Stimulated activated CD8-positive, alpha-beta memory T cell treated with anti-CD3 and anti-CD28 coated beads, Interleukin-7, amount 100 ng/mL, for 24 hours (primary cell): ENCODE data around the gene GPS1.

Experiments
- DNase-seq: peaks from one replicate; pipeline ENCODE4 v3.0.0-alpha.2; 2020; ENCODE audit warnings: low read depth

GPS1 gene

DNA sequence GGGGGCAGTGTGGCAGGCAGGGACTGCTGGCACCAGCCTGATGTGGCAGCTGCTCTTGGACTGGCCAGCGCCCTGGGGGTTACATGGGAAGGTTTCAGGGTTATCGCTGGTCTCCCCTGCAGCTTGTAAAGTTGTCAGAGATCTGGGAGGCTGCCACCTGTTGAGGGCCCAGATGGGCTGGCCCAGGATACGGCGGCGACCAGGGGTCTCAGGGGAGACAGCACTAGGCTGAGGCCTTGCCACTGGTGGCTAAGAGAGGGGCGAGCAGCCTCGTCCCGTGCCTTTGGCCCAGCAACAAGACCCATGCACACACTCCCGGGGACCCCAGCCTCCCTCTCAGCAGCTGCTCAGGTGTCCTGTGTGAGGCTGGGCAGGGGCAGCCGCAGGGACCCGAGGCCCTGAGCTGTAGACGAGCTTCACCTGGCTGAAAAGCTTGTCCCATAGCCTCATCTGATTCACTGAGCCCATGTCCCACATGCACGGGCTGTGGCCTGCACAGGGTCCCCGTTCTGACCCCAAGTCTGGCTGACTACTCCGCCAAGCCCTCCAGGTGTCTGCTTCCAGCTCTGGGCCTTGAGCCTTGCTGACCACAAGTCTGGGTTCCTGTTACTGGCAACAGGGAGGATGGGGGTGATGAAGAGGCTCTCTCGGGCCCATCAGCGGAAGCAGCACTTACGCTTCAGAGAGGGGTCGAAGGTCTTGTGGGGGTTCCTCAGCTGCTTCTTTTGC is 7.7 kb downstream of the GPS1 start:
- no peak for DNase-seq

DNA sequence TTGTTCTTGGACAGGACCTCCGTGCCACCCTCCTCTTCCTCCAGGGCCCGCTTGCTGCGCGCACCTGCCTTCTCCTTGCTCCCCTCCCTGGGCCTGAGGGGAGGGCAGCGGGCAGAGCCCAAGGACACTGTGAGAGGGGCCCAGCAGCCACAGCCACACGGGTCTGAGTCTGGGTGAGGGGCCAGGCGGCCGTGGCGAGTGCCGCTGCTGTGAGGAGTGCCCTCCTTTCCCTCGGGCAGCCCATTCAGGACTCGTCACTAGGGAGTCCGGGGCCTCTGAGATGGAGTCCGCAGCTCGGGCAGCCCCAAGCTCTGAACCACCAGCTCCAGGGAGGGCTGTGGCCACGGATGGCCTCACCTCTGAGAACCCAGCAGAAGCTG is 8.3 kb downstream of the GPS1 start:
- no peak for DNase-seq

DNA sequence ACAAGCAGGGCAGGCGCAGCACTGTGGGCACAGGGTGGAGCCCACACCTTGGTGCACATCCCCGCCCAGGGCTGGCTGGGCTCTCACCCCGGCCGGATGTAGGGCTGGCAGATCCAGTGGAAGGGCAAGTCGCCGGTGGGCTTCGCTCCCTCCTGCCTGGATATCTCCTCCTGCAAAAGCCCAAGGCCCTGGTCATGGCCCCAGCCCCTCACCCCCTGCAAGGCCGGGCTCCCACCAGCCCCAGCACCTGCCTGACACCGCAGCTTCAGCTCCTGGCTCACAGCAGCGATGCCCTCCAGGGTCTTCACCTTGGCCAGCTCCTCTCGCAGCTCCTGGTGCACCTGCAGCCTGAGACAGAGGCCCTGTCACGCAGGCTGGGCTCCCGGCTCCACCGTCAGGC is 8.9 kb downstream of the GPS1 start:
- no peak for DNase-seq

DNA sequence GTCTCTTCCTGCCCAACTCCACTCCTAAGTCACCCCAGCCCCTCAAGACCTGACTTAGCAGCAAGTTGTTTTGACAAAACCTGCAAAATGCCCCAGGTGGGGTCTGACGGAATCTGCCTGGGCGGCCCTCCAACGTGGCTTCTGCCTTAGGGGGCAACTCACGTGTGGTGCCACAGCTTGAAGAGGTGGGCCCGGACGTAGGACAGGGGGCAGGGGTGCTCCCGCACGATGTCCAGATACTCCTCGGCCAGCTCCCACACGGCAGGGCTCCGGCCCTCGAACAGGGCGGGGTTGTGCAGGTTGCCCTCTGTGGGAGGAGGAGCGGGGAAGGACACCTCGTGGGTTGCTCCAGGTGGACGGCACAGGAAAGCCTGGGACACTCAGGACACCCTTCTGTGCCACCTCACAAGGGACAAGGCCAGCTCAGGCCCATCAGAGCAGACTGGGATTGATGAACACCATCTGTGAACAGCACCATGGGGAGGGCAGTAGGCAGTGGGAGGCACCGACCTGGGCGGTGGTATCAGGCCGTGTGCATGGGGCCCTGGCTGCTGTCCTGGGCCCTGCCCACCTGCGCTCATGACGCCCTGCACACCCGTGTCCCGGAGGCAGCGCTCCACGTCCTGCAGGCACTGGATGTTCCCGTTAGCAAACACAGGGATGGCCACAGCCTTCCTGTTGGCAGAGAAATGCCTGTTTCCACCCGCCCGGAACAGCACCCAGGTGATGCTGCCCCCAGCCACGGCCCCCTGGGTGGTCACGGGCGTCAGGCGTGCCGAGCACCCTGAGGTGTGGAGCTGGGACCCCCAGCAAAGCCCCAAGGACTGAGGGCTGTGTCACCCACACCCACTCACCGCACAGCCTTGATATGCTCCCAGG is 9.6 kb downstream of the GPS1 start:
- no peak for DNase-seq

DNA sequence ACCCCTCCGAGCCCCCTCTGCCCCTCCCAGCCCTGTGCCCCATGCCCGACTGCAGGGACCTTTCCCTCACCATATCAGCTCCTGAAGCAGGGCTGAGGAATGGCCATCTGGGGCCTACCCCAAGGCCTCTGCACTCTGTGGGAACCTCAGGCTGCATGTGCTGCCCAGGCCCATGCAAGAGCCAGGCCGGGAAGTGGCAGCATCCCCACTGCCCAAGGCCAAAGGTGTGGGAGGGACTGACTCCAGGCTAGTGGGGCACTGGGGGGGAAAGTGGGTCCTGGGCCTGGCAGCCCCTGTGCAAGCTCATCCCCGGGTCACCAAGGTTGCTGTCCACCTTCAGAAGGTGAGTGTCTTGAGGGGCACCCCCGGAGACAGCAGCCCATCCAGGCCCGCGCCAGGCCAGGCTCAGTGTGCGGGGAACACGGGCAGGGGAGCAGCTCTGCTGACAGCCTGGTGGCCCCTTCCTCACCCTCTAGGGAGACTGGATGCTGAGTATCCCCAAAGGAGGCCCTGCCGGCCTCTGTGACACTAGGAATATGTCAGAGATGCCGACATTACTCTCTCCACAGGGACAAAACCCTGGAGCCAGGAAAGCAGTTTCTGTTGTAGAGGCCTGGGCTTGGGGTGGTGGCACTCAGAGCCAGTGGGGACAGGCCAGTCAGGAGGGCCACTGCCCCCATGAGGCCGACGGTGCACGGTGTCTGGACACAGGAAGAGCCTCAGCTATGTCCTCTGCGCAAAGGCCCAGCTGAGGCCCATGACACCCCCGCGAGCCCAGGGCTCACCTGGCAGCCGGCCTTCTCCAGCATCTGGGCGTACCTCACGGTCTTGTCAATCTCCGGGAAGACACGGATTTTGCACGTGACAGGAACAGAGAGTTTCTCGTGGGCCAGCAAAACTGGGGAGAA is 10.6 kb downstream of the GPS1 start:
- no peak for DNase-seq

DNA sequence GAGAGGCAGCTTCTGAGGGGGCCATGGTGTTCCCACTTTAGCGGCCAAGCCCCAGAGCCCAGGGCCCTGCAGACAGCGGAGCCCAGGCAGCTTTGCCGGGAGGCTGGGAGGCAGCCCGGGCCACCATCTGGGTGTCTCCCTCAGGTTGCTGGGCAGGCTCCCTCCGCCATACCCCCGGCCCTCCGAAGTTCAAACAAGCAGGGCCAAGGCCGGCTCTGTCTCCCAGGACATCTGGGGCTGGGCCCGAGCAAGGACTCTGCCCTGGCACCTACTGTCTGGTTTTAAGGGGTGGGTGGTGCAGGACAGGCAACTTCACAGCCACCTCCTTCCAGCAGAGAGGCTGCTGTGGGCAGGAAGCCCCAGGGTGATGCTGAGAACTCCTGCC is 11.3 kb downstream of the GPS1 start:
- no peak for DNase-seq

DNA sequence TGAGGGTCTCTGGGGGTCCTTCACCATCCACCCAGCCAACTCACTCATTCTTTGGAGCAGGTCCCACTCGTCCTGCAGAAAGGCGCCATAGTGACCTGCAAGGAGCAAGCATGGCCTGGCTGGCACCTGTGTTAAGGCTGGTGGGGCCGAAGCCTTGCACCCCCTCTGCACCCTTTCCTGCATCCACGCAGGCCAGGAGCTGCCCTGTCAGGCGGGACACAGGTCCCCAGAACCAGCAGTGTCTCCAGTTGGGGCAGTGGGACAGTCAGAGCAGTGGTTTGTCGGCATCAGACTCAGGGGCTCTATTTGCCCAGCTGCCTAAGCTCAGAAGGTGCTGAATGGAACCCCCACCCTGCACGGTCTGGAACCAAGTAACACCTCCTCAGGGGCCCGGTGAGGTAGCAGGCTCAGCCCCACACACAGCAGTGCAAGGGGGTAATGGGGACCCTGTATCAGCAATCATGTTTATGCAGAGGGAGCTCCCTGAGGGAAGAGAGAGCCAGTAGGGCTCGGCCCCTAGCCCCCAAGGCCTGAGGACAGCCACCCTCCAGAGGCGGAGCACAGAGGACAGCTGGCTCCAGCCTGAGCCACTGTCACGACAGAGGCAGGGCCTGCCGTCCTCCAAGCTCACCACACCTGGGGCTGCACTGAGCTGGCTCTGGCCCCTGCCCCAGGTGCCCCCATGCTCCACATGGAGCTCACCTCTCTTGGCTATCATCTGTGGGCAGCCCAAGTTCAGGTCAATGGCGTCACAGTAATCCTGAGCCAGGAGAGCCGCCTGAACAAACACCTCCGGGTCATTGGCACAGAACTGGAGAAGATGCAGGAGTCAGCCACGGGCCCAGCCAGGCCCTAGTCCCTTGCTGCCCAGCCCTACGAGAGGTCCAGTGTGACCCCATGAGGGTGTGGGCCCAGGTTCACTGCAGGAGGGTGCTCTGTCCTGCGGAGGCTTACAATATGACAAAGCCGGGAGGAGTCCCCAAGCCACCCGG is 12.0 kb downstream of the GPS1 start:
- DNase-seq, result no peak

DNA sequence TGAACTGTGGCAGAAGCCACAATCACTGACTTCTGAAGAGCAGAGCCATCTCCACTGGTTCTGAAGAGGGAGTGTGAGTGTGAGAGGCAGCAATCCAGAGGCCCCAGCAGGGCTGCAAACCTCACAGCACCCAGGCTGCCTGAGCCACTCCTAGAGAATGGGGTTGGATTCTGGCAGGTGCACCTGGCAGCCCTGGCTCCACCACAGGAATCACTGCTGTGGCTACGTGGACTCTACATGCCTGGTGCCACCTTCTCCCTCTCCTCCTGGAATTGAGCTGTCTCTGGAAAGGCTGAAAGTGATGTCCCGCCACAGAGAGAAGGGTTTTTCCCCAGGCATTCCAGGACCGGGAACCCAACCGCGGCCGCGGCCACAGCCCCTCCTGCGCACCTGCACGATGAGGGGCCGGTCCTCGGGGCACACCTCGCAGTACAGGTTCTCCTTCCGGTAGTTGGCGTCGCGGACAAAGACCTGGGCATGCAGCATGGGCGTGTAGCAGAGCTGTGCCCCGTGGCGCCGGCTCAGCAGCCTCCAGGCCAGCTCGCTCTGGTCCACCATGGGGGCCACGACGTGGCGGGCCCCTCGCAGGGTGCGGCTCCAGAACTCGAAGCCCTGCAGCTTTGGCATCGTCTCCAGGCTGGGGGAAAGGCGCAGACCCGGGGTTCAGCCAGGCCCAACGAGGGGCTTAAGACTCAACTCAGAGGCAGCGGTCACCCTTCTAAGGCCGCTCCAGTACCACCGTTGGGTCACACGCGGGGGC is 12.9 kb downstream of the GPS1 start:
- DNase-seq, result no peak

DNA sequence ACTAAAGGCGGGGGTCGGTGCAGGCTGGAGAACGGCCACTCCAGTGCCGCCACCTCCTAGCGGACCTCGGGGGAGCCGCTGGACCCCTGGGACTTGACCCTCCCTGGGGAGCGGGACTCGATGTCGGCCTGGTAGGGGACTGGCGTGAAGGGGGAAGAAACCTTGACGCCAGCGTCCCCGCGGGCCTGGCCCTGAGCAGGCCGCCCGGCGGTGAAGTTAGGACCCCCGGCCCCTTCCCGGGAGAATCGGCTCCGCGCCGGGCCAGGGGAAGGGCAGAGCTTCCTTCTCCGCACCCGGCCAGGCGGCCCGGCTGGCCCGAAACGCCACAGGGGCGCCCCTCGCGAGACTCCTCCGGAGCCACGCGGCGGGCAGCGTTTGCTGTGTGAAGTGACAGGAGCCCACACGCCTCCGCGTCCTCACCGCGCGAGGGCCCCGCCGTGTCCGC is 13.5 kb downstream of the GPS1 start:
- no peak for DNase-seq

DNA sequence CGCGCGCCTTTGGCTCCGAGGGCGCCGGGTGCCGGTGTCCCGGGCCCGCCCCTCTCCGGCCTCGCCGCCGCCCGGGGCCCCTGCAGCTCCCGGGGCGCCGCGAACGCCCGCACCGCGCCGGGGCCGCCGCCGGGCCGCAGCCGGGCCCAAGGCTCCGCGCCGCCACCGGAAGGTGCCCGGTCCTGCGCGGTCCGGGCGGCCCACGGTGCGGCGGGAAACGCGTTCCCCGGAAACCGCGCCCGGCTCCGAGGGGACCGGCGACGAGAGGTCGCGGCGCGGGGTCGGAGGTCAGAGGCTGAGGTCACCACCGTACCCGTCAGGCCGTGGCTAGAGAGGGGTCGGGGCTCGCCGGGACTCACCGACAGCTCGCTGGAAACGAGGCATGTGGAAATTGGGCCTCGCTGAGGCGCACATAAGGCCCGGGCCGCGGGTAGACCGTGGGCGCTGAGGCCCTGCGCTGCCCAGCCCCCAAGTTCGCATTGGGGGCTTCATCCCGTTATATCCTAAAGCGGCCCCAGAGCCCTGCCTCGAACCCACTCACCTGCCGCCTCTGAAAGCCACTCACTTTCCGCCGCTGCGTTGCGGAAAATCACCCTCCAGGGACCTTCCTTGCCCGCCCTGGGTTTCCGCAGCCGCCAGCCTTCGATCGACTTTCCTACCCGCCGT is 14.1 kb downstream of the GPS1 start, which contains the start of gene DUS1L:
DUS1L (minus strand) TSS at position 167 of the 666 bp plus-strand sequence. CDS start 745 bp downstream, outside the sequence.
- peak; percentile 30 for DNase-seq

DNA sequence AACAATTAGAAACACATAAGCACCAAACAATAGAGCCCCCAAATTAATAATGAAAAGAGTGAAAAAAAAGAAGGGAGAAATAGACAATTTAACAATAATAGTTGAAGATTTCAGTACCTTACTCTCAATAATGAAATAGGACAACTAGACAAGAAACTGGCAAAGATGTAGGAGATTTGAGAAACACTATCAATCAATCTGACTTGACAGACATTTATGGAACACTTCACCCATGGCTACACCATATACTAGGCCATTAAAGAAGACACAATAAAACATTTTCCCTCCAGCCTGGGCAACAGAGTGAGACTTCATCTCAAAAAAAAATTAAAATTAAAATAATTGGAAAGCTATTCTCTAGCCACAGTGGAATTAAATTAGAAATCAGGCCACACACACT is 18.9 kb downstream of the GPS1 start:
- no peak for DNase-seq

DNA sequence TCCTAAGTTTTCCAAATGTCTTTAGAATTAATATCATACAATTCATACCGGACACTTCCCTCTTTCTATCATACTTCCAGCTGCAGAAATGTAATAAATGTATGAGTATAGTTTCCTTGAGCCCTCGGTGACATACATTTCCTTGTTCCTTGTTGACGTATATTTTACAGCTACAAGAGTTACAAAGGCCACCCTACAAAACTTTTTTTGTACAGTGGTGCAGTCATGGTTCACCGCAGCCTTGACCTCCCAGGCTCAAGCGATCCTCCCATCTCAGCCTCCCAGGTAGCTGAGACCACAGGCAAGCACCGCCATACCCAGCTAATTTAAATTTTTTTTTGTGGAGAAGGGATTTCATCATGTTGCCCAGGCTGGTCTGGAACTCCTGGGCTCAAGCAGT is 21.1 kb downstream of the GPS1 start:
- DNase-seq, result no peak

DNA sequence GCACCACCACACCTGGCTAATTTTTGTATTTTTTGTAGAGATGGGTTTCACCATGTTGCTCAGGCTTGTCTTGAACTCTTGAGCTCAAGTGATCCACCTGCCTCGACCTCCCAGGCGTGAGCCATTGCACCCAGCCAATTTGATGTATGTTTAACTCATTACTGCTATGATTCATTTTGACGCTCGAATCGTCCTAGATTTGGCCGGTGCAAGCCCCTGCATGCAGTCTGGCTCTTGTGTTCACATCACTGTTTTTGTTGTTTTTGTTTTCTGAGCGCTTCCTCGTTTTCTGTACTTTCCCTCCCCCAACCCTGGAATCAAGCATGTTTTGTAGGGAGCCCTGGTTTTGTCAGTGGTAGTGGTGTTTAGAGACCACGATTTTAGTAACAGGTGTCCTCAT is 21.7 kb downstream of the GPS1 start:
- no peak for DNase-seq

DNA sequence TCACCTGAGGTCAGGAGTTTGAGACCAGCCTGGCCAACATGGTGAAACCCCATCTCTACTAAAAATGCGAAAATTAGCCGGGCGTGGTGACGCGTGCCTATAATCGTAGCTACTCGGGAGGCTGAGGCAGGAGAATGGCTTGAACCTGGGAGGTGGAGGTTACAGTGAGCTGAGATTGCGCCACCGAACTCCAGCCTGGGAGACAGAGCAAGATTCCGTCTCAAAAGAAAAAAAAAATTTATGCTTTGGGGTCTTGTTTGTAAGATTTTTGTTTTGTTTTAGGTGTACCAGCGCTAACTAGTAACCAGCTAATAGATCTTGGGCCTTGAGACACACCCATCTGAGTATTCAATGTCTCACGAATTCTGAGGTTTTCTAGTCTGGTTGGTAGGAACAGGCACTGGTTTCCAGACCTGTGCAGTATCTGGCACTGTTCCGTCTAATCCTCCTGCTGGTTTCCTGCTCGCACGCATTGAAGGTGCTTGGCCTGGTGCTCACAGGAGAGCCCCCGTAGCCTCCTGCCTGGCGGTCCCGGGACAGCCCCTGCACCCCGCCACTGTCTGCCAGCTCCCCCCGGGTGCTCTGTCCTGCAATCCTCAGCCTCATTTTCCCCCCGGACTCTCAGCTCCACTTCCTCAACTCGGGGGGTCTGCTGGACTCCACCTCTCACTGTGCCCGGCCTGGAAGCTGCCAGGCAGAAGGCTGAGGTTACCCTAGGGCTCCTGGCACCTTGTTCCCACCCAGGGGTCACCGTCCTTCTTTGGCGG is 24.5 kb downstream of the GPS1 start:
- DNase-seq, result no peak

DNA sequence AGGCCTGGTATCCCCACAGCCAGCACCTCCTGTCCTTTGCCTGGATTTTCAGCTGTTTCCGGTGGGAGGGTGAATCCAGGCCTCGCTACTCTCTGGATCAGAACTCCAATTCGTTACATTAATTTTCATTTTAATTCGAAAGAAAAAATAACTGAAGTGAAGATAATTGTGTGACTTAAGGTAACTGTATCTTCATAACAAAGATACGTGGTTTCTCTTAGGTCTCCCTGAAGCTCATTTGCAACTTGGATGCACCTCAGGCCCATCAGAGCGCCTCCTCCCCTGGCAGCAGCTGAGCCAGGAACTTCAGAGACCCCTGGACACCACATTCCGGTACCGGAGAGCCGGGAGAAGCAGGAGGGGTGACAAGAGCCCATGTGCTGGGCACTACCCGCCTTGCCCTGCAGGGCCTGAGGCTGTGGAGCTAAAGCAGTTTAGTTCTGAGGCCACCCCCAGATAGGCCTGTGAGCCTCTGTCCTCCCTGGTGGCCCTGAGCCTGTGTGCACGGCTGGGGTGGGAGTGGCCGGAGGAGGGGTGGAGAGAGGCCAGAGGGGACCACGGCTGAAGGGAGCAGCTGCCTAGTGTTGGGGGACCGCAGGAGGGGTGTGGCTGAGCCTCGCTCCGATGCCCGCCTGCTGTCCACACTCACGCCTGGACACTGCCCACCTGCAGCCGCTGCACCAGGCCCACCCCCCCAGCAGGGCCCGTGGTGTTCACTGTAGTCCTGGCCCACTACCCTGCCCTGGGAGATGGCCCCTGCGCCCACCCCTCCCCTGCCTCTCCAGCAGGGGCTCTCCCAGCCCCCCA is 25.3 kb downstream of the GPS1 start:
- DNase-seq, result no peak

DNA sequence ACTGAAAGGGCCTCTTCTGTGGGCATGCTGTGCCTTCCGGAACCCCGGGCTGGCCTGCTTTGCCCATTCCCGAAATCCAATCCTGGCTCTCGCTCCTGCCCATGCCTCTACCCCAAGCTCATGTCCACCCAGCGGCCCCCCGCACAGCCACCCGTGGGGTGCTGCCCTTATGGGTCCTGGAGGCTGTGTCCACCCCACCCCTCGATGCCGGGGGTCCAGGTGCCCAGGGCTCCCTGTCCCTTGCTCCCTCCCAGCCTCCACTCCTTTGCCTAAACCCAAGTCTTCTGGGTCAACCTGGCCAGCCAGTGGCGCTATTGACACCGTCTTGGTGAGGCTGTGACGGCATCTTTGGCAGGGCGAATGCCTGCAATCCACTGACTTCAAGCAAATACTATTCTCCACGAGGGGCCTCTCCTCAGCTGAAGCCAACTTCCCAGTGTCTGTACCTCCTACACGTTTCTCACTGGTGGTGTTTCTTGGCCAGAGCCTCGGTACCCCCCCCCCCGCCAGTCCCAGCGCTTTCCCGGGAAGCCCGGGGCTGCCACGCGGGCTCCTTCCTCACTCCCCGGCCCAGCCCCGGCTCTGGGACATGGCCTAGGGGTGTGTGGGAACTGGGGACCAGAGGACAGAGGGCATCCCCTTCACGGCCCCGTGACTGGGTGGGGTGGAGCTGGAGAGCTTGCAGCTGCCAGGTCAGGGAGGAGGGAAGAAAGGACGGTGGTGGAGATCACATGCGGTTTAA is 26.1 kb downstream of the GPS1 start:
- no peak for DNase-seq

DNA sequence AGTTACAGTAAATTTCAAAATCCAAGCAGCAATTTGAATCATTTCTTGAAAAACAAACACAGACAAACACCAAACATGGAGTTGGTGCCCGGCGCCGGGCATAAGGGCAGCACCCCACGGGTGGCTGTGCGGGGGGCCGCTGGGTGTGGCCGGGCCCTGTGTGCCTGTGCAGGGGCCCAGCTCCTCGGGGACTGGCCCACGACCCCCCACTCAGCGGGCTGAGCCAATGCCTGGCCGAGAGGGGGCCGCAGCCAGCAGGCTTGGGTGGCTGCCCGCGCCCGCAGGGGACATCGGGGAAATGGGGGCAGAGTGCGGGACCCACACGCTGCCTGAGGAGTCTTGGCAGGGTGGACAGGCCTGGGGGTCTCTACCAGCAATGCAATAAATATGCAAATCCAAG is 26.7 kb downstream of the GPS1 start:
- no peak for DNase-seq
